H9 (cell line): ENCODE measurements around the gene ACTN1. TPM values are rescaled to one million over a fixed set of nuclear protein-coding genes. Genes with fewer than 3 reads are reported as not detected.
A peak's percentile ranks its signal among the peaks of the same experiment; 100 is the strongest.

ENCODE experiments used
- DNase-seq: peaks from one replicate; pipeline ENCODE4 v3.0.0-alpha.2; 2017
- H2AFZ ChIP-seq: one replicate; pipeline ENCODE4 v1.6.1; 2013; ENCODE audit warnings: mild to moderate bottlenecking, low read length, control low read depth, moderate library complexity
- H2AK5ac ChIP-seq: 2 replicates; pipeline ENCODE4 v1.6.1; 2013; ENCODE audit warnings: low read length, control low read depth, mixed read lengths; ENCODE audit not compliant: insufficient read length
- H2BK120ac ChIP-seq: one replicate; pipeline ENCODE4 v1.6.1; 2013; ENCODE audit warnings: low read depth, mild to moderate bottlenecking, low read length, control low read depth, inconsistent platforms; ENCODE audit not compliant: poor library complexity, severe bottlenecking
- H2BK12ac ChIP-seq: 2 replicates; pipeline ENCODE4 v1.6.1; 2013; ENCODE audit warnings: low read length, control low read depth, mixed read lengths, low read depth; ENCODE audit not compliant: insufficient read length
- H2BK15ac ChIP-seq: 2 replicates; pipeline ENCODE4 v1.6.1; 2013; ENCODE audit warnings: low read depth, low read length, control low read depth
- H2BK20ac ChIP-seq: one replicate; pipeline ENCODE4 v1.6.1; 2013; ENCODE audit warnings: low read depth, mild to moderate bottlenecking, low read length, control low read depth, inconsistent platforms; ENCODE audit not compliant: poor library complexity, severe bottlenecking
- H2BK5ac ChIP-seq: 2 replicates; pipeline ENCODE4 v1.6.1; 2013; ENCODE audit warnings: low read length, control low read depth, mixed read lengths; ENCODE audit not compliant: insufficient read length
- H3K14ac ChIP-seq: 2 replicates; pipeline ENCODE4 v1.6.1; 2013; ENCODE audit warnings: low read length, control low read depth; ENCODE audit not compliant: insufficient read depth
- H3K18ac ChIP-seq: 2 replicates; pipeline ENCODE4 v1.6.1; 2013; ENCODE audit warnings: low read depth, mild to moderate bottlenecking, mixed read lengths, low read length, control low read depth; ENCODE audit not compliant: insufficient read length
- H3K23ac ChIP-seq: 2 replicates; pipeline ENCODE4 v1.6.1; 2013; ENCODE audit warnings: low read length, control low read depth, mixed read lengths, low read depth; ENCODE audit not compliant: insufficient read length
- H3K23me2 ChIP-seq: 2 replicates; pipeline ENCODE4 v1.6.1; 2013; ENCODE audit warnings: low read depth, mild to moderate bottlenecking, mixed read lengths, low read length, control low read depth; ENCODE audit not compliant: insufficient read length, poor library complexity, severe bottlenecking
- H3K27ac ChIP-seq: 2 replicates; pipeline ENCODE4 v1.5.1; 2013; ENCODE audit warnings: low read length, control low read depth, mixed read lengths, low read depth; ENCODE audit not compliant: insufficient read length
- H3K27me3 ChIP-seq: 2 replicates; pipeline ENCODE4 v1.6.1; 2013; ENCODE audit warnings: low read length, control low read depth, inconsistent platforms; ENCODE audit not compliant: insufficient read depth
- H3K4ac ChIP-seq: 2 replicates; pipeline ENCODE4 v1.6.1; 2013; ENCODE audit warnings: low read depth, mild to moderate bottlenecking, control low read depth, inconsistent platforms, low read length, moderate library complexity
- H3K4me1 ChIP-seq: 2 replicates; pipeline ENCODE4 v1.6.1; 2013; ENCODE audit warnings: low read length, control low read depth, inconsistent platforms; ENCODE audit not compliant: insufficient read depth
- H3K4me2 ChIP-seq: 2 replicates; pipeline ENCODE4 v1.6.1; 2013; ENCODE audit warnings: low read length, control low read depth, mixed read lengths; ENCODE audit not compliant: insufficient read length, insufficient read depth
- H3K56ac ChIP-seq: 2 replicates; pipeline ENCODE4 v1.6.1; 2013; ENCODE audit warnings: low read depth, mild to moderate bottlenecking, mixed read lengths, low read length, control low read depth; ENCODE audit not compliant: insufficient read length
- H3K79me1 ChIP-seq: 2 replicates; pipeline ENCODE4 v1.6.1; 2013; ENCODE audit warnings: low read depth, mild to moderate bottlenecking, moderate library complexity, low read length, control low read depth, inconsistent platforms; ENCODE audit not compliant: insufficient read depth, poor library complexity, severe bottlenecking
- H3K79me2 ChIP-seq: 2 replicates; pipeline ENCODE4 v1.6.1; 2013; ENCODE audit warnings: low read length, control low read depth, inconsistent platforms; ENCODE audit not compliant: insufficient read depth
- H3K9ac ChIP-seq: 2 replicates; pipeline ENCODE4 v1.6.1; 2013; ENCODE audit warnings: low read length, control low read depth, mixed read lengths; ENCODE audit not compliant: insufficient read length; ENCODE audit errors: extremely low read depth
- H3K9me3 ChIP-seq: one replicate; pipeline ENCODE4 v1.6.1; 2013; ENCODE audit warnings: low read depth, low read length, inconsistent platforms; ENCODE audit not compliant: control insufficient read depth
- H3T11ph ChIP-seq: one replicate; pipeline ENCODE4 v1.6.1; 2013; ENCODE audit warnings: mild to moderate bottlenecking, low read length, control low read depth, inconsistent platforms
- H4K20me1 ChIP-seq: one replicate; pipeline ENCODE4 v1.6.1; 2013; ENCODE audit not compliant: control insufficient read depth, insufficient read length, insufficient read depth
- H4K5ac ChIP-seq: 2 replicates; pipeline ENCODE4 v1.6.1; 2013; ENCODE audit warnings: low read depth, mild to moderate bottlenecking, mixed read lengths, low read length, control low read depth; ENCODE audit not compliant: insufficient read length
- H4K8ac ChIP-seq: replicated peaks from 2 replicates; pipeline ENCODE4 v1.6.1; 2013; ENCODE audit warnings: low read length, control low read depth, mixed read lengths, low read depth; ENCODE audit not compliant: insufficient read length
- H4K91ac ChIP-seq: 2 replicates; pipeline ENCODE4 v1.6.1; 2013; ENCODE audit warnings: low read depth, mild to moderate bottlenecking, moderate library complexity, mixed read lengths, low read length, control low read depth; ENCODE audit not compliant: insufficient read length
- H3K27ac Mint-ChIP-seq, 3 experiments: 2 replicates in 2 of 3; 3 replicates in 1 of 3; pipeline ENCODE4 v1.8.0; 2020 to 2021; ENCODE audit warnings: mixed read lengths in 3 of 3, mild to moderate bottlenecking in 1 of 3, moderate library complexity in 1 of 3
- H3K27me3 Mint-ChIP-seq: 2 replicates; pipeline ENCODE4 v1.8.0; 2021; ENCODE audit warnings: low read depth, mild to moderate bottlenecking, moderate library complexity, mixed read lengths
- H3K36me3 Mint-ChIP-seq, 3 experiments: 2 replicates in 2 of 3; 3 replicates in 1 of 3; pipeline ENCODE4 v1.8.0; 2020 to 2021; ENCODE audit warnings: low read depth in 3 of 3, mixed read lengths in 3 of 3; ENCODE audit not compliant: insufficient read depth in 1 of 3
- H3K4me1 Mint-ChIP-seq, 2 experiments: 2 replicates each; pipeline ENCODE4 v1.8.0; 2020; ENCODE audit warnings: mixed read lengths in 2 of 2
- H3K4me3 Mint-ChIP-seq, 2 experiments: 2 replicates in 1 of 2; 3 replicates in 1 of 2; pipeline ENCODE4 v1.8.0; 2020 to 2021; ENCODE audit warnings: mild to moderate bottlenecking in 2 of 2, mixed read lengths in 2 of 2, moderate library complexity in 1 of 2
- H3K9me3 Mint-ChIP-seq, 2 experiments: 2 replicates in 1 of 2; 3 replicates in 1 of 2; pipeline ENCODE4 v1.8.0; 2020; ENCODE audit warnings: mild to moderate bottlenecking in 2 of 2, mixed read lengths in 2 of 2, moderate library complexity in 1 of 2
- WGBS: extraction: QIAGEN DNeasy Blood & Tissue Kit; methylation state at CpG from one replicate; pipeline ENCODE4 v1.1.7; 2013; ENCODE audit warnings: missing lambda C conversion rate, low lambda C conversion rate, mixed read lengths; ENCODE audit not compliant: insufficient read length; ENCODE audit errors: extremely low coverage; 5-methylcytosine and 5-hydroxymethylcytosine counted together
- total RNA-seq: library from RNA; stranded (reverse); gene quantifications from 2 replicates; pipeline ENCODE4 v1.2.1, GENCODE V29; 2021
- TF ChIP-seq, protein P1 (sequence below): fragments of 200-600 bp; sonication (generic); conservative IDR thresholded peaks from 3 replicates; pipeline ENCODE4 v1.8.0; 2021; ENCODE audit warnings: antibody characterized with exemption, mild to moderate bottlenecking

Gene ACTN1
- total RNA-seq, 1 experiment from 2014 or later: 219 TPM

DNA sequence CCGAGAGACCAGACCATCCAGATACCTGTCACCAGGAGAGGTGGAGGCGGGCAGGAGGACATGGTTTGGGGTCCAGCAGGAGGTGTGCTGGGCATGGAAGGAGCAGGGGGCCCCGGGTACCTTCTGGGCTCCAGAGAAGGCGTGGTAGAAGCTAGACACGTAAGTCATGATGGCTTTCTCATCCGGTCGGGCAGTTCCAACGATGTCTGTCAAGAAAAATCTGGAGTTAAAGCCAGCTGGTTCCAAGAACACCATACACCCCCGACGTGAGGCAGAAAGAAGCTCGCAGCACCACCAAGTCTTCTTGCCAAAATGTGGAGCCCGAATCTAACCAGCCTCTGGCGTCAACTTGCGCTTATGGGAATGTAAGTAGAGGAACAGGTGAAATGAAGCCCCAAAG lies 76.7 kb downstream of the ACTN1 start:
- H3K4me3 Mint-ChIP-seq: no peak overlapping the region
- no CpG with 5 or more reads among the region's 14 CpGs for WGBS
- Histone ChIP-seq H3K27me3 (no peaks in the 10 kb centered on the region), H4K8ac (no peak overlapping the region), H4K20me1 (peaks cover 2% of the 10 kb centered on the region), H4K91ac (no peak overlapping the region), H3K4me1 (no peaks in the 10 kb centered on the region), H3K79me2 (no peaks in the 10 kb centered on the region), H2AK5ac (no peak overlapping the region), H3K9ac (no peak overlapping the region), H2BK120ac (no peak overlapping the region), H3K23me2 (peaks cover 5% of the 10 kb centered on the region), H2BK15ac (no peak overlapping the region), H3K9me3 (no peaks in the 10 kb centered on the region), H2BK12ac (no peak overlapping the region), H3K14ac (no peak overlapping the region), H3K56ac (no peak overlapping the region), H3T11ph (no peak overlapping the region), H3K4me2 (no peak overlapping the region), H3K18ac (no peak overlapping the region), H3K79me1 (no peaks in the 10 kb centered on the region), H4K5ac (no peak overlapping the region), H3K27ac (no peak overlapping the region), H2BK20ac (no peak overlapping the region), H2BK5ac (no peak overlapping the region), H2AFZ (no peak overlapping the region), H3K4ac (no peak overlapping the region), H3K23ac (no peak overlapping the region)
- H3K27me3 Mint-ChIP-seq: no peaks in the 10 kb centered on the region
- TF ChIP-seq, protein P1, sequence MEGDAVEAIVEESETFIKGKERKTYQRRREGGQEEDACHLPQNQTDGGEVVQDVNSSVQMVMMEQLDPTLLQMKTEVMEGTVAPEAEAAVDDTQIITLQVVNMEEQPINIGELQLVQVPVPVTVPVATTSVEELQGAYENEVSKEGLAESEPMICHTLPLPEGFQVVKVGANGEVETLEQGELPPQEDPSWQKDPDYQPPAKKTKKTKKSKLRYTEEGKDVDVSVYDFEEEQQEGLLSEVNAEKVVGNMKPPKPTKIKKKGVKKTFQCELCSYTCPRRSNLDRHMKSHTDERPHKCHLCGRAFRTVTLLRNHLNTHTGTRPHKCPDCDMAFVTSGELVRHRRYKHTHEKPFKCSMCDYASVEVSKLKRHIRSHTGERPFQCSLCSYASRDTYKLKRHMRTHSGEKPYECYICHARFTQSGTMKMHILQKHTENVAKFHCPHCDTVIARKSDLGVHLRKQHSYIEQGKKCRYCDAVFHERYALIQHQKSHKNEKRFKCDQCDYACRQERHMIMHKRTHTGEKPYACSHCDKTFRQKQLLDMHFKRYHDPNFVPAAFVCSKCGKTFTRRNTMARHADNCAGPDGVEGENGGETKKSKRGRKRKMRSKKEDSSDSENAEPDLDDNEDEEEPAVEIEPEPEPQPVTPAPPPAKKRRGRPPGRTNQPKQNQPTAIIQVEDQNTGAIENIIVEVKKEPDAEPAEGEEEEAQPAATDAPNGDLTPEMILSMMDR: no peak
- no peaks in the 10 kb centered on the region for H3K4me1 Mint-ChIP-seq
- peak overlapping the region in 2 of 3 experiments; percentile 81 to 87; a peak in 3 of 7 replicates for H3K27ac Mint-ChIP-seq
- H3K36me3 Mint-ChIP-seq: peaks cover 42 to 85% (median 84%) of the 10 kb centered on the region in 3 experiments; a peak in 6 of 7 replicates
- DNase-seq: no peak
- no peaks in the 10 kb centered on the region for H3K9me3 Mint-ChIP-seq
